Fibroblast of skin of right quadriceps (primary cell): ENCODE data around the gene USP48.
"Not testable (repeated sequence)": the region's sequence is repeated elsewhere in the genome, so short reads cannot be mapped to it uniquely, and the experiment has no call there.

ENCODE experiments used
- DNase-seq: peaks from one replicate; pipeline ENCODE4 v3.0.0-alpha.2; 2013

USP48 gene

GRCh38 chr1:21815724-21816321 lies 32.9 kb upstream of the USP48 start:
- DNase-seq, result no peak

GRCh38 chr1:21814981-21815582 lies 32.1 kb upstream of the USP48 start:
- no peak for DNase-seq

- no peak for DNase-seq
Measured at GRCh38 chr1:21814241-21814918, 31.4 kb upstream of the USP48 start.

GRCh38 chr1:21813542-21813941 lies 30.6 kb upstream of the USP48 start:
- DNase-seq, result no peak

GRCh38 chr1:21811875-21812305 lies 28.9 kb upstream of the USP48 start, which contains the start of gene LDLRAD2:
TSS of gene LDLRAD2 (plus strand) at chr1:21812265. CDS start at chr1:21812452, 187 bp downstream.
- no peak for DNase-seq

GRCh38 chr1:21804536-21804935 lies 21.6 kb upstream of the USP48 start:
- no peak for DNase-seq

GRCh38 chr1:21801100-21801499 lies 18.2 kb upstream of the USP48 start:
- no peak for DNase-seq

- DNase-seq, result no peak
Measured at GRCh38 chr1:21799730-21800129, 16.8 kb upstream of the USP48 start.

GRCh38 chr1:21795075-21795474 lies 12.1 kb upstream of the USP48 start:
- DNase-seq, result no peak

- no peak for DNase-seq
Measured at GRCh38 chr1:21794656-21795055, 11.7 kb upstream of the USP48 start.

GRCh38 chr1:21793104-21793503 lies 10.2 kb upstream of the USP48 start:
- no peak for DNase-seq

- DNase-seq, result no peak
Measured at GRCh38 chr1:21786640-21787039, 3.7 kb upstream of the USP48 start.

GRCh38 chr1:21785764-21786163 lies 2.8 kb upstream of the USP48 start:
- DNase-seq, result not testable (repeated sequence)

GRCh38 chr1:21783679-21784603 lies 992 bp upstream of the USP48 start:
- DNase-seq, result no peak

- DNase-seq, result peak; percentile 55
Measured at GRCh38 chr1:21782349-21782867, 541 bp downstream of the USP48 start.

GRCh38 chr1:21781815-21782348 lies 1.1 kb downstream of the USP48 start:
- peak; percentile 56 for DNase-seq

- DNase-seq, result no peak
Measured at GRCh38 chr1:21779613-21780521, 3.1 kb downstream of the USP48 start.

GRCh38 chr1:21778405-21778727 lies 4.6 kb downstream of the USP48 start:
- DNase-seq, result no peak

- DNase-seq, result not testable (repeated sequence)
Measured at GRCh38 chr1:21776925-21777324, 6.0 kb downstream of the USP48 start.

- DNase-seq, result peak; percentile 39
Measured at GRCh38 chr1:21775985-21776562, 6.9 kb downstream of the USP48 start.

- DNase-seq, result no peak
Measured at GRCh38 chr1:21775550-21775914, 7.4 kb downstream of the USP48 start.
